ENCODE measurements around the gene NKAIN2.

DNA sequence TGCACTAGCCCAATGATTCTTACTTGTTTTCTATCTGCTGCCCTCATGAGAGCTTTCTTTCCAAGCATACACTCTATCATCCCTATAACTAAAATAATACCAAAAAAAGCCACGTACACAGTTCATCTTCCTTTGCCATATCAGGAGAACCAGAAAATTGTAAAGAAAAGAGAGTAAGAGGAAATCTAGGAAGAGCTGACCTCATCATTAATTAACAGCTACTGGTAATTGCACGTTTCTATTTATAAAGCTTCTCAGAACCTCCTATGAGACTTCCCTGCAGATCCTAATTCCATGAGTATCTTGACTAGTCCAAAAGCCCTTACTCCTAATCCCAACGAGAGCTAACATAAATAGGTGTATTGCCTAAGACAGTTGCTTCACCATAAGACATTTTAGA, 967.1 kb downstream of the NKAIN2 start:
- no peak for TF ChIP-seq EZH2 (optimal IDR thresholded peaks at IDR 0.05; ENCODE audit: low read depth, low read length)
- TF ChIP-seq, protein P1, sequence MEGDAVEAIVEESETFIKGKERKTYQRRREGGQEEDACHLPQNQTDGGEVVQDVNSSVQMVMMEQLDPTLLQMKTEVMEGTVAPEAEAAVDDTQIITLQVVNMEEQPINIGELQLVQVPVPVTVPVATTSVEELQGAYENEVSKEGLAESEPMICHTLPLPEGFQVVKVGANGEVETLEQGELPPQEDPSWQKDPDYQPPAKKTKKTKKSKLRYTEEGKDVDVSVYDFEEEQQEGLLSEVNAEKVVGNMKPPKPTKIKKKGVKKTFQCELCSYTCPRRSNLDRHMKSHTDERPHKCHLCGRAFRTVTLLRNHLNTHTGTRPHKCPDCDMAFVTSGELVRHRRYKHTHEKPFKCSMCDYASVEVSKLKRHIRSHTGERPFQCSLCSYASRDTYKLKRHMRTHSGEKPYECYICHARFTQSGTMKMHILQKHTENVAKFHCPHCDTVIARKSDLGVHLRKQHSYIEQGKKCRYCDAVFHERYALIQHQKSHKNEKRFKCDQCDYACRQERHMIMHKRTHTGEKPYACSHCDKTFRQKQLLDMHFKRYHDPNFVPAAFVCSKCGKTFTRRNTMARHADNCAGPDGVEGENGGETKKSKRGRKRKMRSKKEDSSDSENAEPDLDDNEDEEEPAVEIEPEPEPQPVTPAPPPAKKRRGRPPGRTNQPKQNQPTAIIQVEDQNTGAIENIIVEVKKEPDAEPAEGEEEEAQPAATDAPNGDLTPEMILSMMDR (IDR thresholded peaks at IDR 0.05; ENCODE audit: low read length), result no peak
